Measurements from ENCODE around the gene DENND1A. TPM values are rescaled to one million over a fixed set of nuclear protein-coding genes. Genes with fewer than 3 reads are reported as not detected.
A peak's percentile ranks its signal among the peaks of the same experiment; 100 is the strongest.

Gene DENND1A
- total and polyA plus RNA-seq, 11 donors = 9.8 to 24.0 (median 14.7) TPM

DNA sequence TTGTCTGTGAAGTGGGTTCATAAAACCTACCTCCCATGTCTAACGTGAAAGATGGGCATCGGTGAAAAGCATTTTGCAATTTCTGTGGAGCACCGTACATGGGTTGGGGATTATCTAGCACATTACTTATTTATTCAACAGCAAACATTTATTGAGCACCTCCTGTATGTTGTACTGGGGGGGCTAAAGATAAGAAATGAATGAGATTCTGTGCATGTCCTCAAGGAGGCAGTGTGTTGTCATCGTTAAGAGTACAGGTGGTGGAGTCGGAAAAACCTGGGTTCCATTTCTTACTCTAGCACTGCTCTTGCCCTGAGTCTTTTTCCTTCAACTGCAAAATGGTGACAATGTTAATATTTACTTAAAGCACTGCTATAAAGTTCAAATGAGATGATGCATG is 30.4 kb upstream of the DENND1A start:
- Histone ChIP-seq H3K4me1 (no peaks in the 10 kb centered on the region), H3K4me3 (no peak overlapping the region), H3K27ac (no peak overlapping the region), H3K27me3 (peaks cover 0 to 24% (median 8%) of the 10 kb centered on the region in 9 donors), H3K9me3 (no peaks in the 10 kb centered on the region), H3K36me3 (no peaks in the 10 kb centered on the region)
- intact Hi-C loops (cut with DNase I) = no loop called here
- WGBS, 4 donors = 87 to 91% (median 89%) methylated on average over 5 of the region's 5 CpGs
- no peak for ATAC-seq
- DNase-seq = no peak
- no peak for TF ChIP-seq POLR2A (IDR thresholded peaks at IDR 0.05)
- TF ChIP-seq, protein P1, sequence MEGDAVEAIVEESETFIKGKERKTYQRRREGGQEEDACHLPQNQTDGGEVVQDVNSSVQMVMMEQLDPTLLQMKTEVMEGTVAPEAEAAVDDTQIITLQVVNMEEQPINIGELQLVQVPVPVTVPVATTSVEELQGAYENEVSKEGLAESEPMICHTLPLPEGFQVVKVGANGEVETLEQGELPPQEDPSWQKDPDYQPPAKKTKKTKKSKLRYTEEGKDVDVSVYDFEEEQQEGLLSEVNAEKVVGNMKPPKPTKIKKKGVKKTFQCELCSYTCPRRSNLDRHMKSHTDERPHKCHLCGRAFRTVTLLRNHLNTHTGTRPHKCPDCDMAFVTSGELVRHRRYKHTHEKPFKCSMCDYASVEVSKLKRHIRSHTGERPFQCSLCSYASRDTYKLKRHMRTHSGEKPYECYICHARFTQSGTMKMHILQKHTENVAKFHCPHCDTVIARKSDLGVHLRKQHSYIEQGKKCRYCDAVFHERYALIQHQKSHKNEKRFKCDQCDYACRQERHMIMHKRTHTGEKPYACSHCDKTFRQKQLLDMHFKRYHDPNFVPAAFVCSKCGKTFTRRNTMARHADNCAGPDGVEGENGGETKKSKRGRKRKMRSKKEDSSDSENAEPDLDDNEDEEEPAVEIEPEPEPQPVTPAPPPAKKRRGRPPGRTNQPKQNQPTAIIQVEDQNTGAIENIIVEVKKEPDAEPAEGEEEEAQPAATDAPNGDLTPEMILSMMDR (IDR thresholded peaks at IDR 0.05) = no peak

DNA sequence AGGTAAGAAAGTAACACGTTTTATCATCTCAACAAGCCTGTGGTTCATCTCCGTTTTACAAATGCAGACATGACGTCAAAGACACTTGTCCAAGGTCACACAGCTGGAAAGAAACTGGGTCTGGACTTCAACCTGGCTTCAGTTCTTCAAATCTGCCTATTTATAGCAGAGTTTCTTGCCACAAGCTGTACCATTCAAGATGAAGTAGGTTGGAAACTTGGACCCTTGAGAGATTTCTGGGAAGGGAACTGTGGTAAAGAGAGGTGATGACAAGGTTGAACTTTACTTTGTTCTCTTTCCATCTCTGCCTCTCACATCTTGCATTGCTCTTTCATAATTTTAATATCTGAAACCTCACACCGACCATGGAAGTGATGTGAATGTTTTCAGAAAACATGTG is 29.9 kb upstream of the DENND1A start:
- Histone ChIP-seq H3K4me3 (no peak overlapping the region), H3K9me3 (no peaks in the 10 kb centered on the region), H3K36me3 (no peaks in the 10 kb centered on the region), H3K27ac (no peak overlapping the region), H3K27me3 (peaks cover 0 to 24% (median 8%) of the 10 kb centered on the region in 9 donors), H3K4me1 (no peaks in the 10 kb centered on the region)
- WGBS, 4 donors = 57 to 74% (median 64%) methylated on average over 4 of the region's 4 CpGs
- ATAC-seq (peak in 2 of 4 donors; percentile 63), DNase-seq (no peak)
- intact Hi-C loops (cut with DNase I) = no loop called here
- TF ChIP-seq, protein P1 (IDR thresholded peaks at IDR 0.05) = no peak
- no peak for TF ChIP-seq POLR2A (IDR thresholded peaks at IDR 0.05)

DNA sequence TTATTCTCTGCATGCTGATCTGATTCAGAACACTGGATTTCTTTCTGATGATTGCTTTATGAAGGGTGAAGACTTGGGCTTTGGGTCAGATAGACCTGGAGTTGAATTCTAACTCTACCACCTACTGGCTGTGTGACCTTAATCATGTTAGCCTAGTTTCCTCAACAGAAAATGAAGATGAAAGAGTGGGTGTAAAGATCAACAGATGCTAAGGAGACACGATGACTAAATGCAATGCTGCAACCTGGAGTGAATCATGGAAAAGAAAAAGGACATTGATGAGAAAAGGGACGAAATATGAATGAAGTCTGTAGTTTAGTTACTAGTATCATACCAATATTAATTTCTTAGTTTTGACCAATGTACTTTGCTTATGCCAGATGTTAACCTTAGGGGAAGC is 27.8 kb upstream of the DENND1A start:
- ATAC-seq (no peak), DNase-seq (no peak)
- Histone ChIP-seq H3K4me3 (no peak overlapping the region), H3K36me3 (no peaks in the 10 kb centered on the region), H3K27ac (no peak overlapping the region), H3K27me3 (peaks cover 0 to 24% (median 8%) of the 10 kb centered on the region in 9 donors), H3K4me1 (no peaks in the 10 kb centered on the region), H3K9me3 (no peaks in the 10 kb centered on the region)
- intact Hi-C loops (cut with DNase I) = no loop called here
- no peak for TF ChIP-seq POLR2A (IDR thresholded peaks at IDR 0.05)
- TF ChIP-seq, protein P1 (IDR thresholded peaks at IDR 0.05) = no peak
- WGBS, 4 donors = 74 to 82% (median 77%) methylated on average over 2 of the region's 2 CpGs

DNA sequence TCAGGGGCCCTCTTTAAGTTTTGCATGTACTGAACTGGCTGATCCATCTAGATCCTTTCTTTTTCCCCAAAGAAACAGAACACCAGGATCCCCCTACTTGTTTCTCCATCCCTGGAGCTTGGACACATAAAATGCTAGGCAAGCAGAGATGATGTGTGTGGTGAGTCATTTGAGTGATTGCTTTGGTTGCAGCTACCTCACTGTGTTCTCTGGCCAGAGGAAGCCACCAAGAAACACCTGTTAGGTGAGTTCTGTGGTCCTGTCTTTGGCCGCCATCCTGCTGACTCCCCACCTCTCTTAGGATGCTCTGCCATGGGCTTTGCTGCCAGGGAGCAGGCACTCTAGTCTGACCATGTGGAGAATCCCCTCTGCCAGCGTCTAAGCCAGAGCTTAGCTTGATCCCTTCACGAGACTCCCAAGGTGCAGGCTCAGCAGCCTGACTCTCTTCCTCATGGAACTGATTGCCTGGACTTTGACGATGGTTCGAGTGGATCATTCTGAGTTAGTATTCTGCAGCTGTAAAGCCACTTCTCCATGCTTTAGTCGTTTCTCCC is 27.3 kb upstream of the DENND1A start:
- H3K27me3 ChIP-seq = peaks cover 0 to 24% (median 8%) of the 10 kb centered on the region in 9 donors
- 77 to 87% (median 82%) methylated on average over 6 of the region's 6 CpGs for WGBS, 4 donors
- intact Hi-C loops (cut with DNase I) = no loop called here

More for the DNA sequence above, 27.3 kb upstream of the DENND1A start:
- TF ChIP-seq, protein P1 (IDR thresholded peaks at IDR 0.05) = no peak
- TF ChIP-seq POLR2A (IDR thresholded peaks at IDR 0.05) = no peak
- no peaks in the 10 kb centered on the region for H3K9me3 ChIP-seq
- no peak overlapping the region for H3K27ac ChIP-seq
- H3K4me3 ChIP-seq = no peak overlapping the region
- ATAC-seq = no peak
- H3K4me1 ChIP-seq = no peaks in the 10 kb centered on the region
- no peaks in the 10 kb centered on the region for H3K36me3 ChIP-seq
- DNase-seq = no peak

All from heart left ventricle (tissue), 16 donors.